IPS-NIHi11 (cell line): Measurements from ENCODE around the gene SPEN.

Source experiments
- DNase-seq: peaks from one replicate; pipeline ENCODE4 v3.0.0; 2012; ENCODE audit warnings: mixed read lengths, low spot score

SPEN gene

DNA sequence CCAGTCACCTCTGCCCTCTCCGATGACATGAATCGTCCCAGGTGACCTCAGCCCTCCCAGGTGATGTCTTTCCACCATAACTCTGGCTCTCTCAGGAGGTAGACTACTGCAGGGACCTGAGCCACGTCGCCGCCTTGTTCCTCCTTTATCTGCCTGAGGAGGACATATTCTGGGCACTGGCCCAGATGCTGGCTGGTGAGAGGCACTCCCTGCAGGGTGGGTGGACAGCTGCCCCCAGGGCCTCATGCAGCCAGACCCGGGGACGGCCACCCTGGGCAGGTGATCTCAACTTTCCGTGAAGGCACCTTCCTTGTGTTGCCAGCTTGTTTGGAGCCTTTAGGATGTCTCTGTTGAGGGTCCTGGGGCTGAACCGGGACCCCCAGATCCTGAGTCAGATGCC is 142.3 kb downstream of the SPEN start:
- DNase-seq: no peak
